Hindlimb muscle (tissue), 1 donor: ENCODE results near the gene PTPRN2. TPM values are rescaled to one million over a fixed set of nuclear protein-coding genes. Genes with fewer than 3 reads are reported as not detected.
"Not testable (repeated sequence)": the region's sequence is repeated elsewhere in the genome, so short reads cannot be mapped to it uniquely, and the experiment has no call there.

ENCODE experiments used
- DNase-seq: peaks from one replicate; pipeline ENCODE4 v3.0.0-alpha.2; 2013
- polyA plus RNA-seq: library from polyadenylated mRNA; unstranded; fragments of 120-200 nt; gene quantifications from one replicate; pipeline ENCODE4 v1.2.1, GENCODE V29; 2013; ENCODE audit not compliant: insufficient read length

Gene PTPRN2
- polyA plus RNA-seq, 1 donor: 2.0 TPM

- DNase-seq: no peak
Observed at GRCh38 chr7:158274404-158274811, 313.2 kb downstream of the PTPRN2 start.

- DNase-seq: not testable (repeated sequence)
Observed at GRCh38 chr7:158273756-158274342, 313.8 kb downstream of the PTPRN2 start.

GRCh38 chr7:158273138-158273651 lies 314.4 kb downstream of the PTPRN2 start:
- DNase-seq: no peak

- no peak for DNase-seq
Observed at GRCh38 chr7:158272509-158273137, 315.0 kb downstream of the PTPRN2 start.

- DNase-seq: no peak
Observed at GRCh38 chr7:158272091-158272490, 315.5 kb downstream of the PTPRN2 start.

- DNase-seq: no peak
Observed at GRCh38 chr7:158271646-158272045, 316.0 kb downstream of the PTPRN2 start.

- no peak for DNase-seq
Observed at GRCh38 chr7:158270856-158271413, 316.7 kb downstream of the PTPRN2 start.

- DNase-seq: no peak
Observed at GRCh38 chr7:158270106-158270775, 317.4 kb downstream of the PTPRN2 start.

- DNase-seq: no peak
Observed at GRCh38 chr7:158268816-158269535, 318.6 kb downstream of the PTPRN2 start.

- no peak for DNase-seq
Observed at GRCh38 chr7:158267742-158268435, 319.7 kb downstream of the PTPRN2 start.

GRCh38 chr7:158266817-158267741 lies 320.5 kb downstream of the PTPRN2 start:
- DNase-seq: no peak

- DNase-seq: no peak
Observed at GRCh38 chr7:158266426-158266816, 321.2 kb downstream of the PTPRN2 start.

- DNase-seq: no peak
Observed at GRCh38 chr7:158265743-158266080, 321.9 kb downstream of the PTPRN2 start.

GRCh38 chr7:158264881-158265742 lies 322.5 kb downstream of the PTPRN2 start:
- no peak for DNase-seq

- no peak for DNase-seq
Observed at GRCh38 chr7:158263964-158264748, 323.5 kb downstream of the PTPRN2 start.

GRCh38 chr7:158263110-158263963 lies 324.3 kb downstream of the PTPRN2 start:
- DNase-seq: no peak

- DNase-seq: no peak
Observed at GRCh38 chr7:158262284-158263109, 325.1 kb downstream of the PTPRN2 start.
